ENCODE measurements around the gene TBL1XR1.
"Not testable (repeated sequence)": the region's sequence is repeated elsewhere in the genome, so short reads cannot be mapped to it uniquely, and the experiment has no call there.

Gene TBL1XR1

DNA sequence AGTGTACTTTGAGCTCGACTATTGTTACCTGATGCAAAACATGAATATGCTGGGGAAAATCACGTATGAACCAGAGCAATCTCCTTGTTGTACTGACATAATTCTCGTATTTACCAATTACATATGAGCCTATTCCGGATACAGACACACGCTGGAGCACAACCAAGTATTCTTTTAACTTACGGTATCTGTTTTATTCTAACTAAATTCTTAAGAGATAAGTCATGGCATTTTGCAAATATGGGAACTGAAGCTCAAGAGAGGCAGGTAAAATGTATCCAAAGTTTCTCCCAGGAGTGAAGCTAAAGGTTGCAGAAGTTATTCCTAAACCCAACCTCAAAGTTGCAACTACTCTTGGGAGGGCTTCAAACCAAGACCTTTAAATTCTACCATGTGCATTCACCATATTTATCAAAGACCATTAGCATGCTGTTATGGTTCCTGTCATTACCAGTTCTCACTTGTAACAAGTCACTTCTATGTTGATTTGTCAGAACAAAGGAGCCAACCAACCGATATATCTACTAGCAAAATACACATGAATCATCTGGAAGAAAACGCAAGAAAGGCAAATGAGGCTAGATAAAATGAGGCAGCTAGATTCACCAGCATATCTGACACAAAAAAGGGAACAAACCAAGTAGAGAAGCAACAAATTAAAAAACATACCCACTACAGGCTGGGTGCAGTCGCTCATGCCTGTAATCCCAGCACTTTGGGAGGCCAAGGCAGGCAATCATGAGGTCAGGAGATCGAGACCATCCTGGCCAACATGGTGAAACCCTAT is 17.8 kb downstream of the TBL1XR1 start:
- no peak for DNase-seq

DNA sequence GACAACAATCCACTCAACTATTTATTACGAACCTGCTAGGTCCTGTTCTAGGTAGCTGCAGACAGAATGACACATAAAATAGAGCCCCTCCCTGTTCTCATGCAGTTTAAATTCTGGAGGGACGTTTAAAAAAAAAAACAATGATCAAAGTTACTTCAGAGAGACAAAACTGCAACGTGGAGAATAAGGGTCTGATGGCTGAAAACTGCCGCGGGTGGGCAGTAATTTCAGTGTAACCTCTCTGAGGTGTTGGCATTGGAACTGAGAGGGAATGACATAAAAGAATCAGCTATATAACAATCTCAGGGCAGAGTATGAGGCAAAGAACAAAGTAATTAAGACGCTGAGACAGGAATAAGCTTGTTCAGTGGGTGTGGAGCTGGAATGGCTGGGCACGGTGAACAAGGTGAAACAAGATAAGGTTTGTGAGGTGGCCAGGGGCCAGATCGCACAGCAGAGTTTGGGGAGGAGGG is 19.5 kb downstream of the TBL1XR1 start:
- no peak for DNase-seq

DNA sequence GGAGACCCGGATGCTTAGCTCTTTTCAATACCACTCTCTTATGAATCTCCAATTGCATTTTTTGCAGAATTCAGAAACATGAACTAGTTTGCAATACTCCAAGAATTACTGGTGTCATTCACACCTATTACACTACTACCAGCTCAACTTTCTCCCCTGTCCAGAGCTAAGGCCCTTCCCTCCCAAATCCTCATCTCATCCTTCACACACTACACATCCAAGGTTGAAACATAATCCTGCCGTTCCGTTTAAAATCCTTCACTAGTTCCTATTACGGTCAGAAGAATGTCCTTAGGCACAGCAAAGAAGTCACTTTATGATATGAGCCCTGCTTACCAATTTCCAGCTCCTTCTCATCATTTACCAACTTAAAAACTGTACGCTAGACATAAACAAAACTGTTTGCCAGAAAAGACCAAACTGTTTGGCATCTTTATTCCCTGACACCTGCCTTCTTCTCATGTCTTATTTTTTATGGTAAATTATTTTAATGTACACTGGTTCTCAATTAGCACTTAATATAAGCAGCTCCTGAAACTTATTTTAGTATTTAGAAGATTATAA is 22.6 kb downstream of the TBL1XR1 start:
- no peak for DNase-seq

DNA sequence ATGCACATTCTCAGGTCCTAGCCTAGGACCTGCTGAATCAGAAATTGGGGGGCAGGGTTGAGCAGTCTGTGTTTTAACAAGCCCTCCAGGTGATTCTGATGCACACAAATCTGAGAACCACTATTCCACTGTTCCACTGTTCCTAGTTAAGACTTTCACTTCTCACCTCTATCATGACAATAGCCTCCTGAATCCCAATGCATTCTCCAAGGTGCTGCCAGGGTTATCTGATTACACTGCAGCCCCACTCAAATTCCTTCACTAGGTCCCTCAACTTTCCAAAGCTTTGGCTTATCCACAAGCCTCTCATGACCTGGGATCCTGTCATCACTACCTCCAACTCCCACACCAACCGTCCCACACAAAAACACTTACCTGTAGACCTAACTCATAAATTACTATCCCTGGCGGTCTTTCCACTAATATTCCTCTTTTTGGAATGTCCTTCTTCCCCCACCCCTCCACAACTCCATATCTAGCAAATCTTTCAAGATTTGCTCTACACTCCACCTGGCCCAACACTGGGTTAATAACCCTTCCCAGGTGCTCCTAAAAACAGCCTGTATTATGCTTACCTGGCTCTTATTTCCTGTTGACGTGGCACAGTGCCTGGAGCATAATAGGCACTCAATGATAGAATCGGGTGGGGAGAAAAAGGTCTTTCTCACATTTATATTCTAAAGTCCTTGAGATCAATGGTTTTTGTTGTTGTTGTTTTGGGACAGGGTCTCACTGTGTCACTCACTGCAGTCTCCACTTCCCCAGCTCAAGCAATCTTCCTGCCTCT is 27.2 kb downstream of the TBL1XR1 start:
- no peak for DNase-seq

DNA sequence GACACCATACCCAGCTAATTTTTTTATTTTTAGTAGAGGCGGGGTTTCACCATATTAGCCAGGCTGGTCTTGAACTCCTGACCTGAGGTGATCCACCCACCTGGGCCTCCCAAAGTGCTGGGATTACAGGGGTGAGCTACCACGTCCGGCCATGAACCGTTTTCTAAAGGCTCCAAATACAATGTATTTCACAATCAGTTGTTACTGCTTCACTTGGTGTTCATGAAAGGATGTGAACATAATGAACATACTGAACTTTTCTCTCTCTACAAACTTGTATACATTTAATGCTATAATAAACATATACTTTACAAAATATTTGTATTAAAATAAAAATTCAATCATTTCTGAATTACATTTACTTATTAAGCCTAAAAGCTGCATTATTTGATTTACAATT is 28.9 kb downstream of the TBL1XR1 start:
- DNase-seq = no peak

DNA sequence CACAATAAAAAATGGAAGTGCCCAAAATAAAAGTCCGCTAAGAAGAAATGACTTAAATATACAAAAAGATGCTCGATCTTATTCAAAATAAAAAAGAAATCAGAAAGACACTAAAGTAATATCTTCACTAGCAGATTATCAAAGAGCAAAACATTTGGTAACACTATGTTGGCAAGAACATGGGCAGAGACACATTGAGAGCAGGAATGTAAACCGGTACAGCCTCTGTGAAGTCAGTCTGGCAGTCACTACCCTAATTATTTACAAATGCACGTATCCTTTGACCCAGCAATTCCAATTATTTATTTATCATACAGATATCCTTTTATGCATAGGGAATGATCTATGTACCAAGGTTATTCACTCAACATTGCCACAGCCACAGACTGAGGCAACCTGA is 34.5 kb downstream of the TBL1XR1 start:
- DNase-seq = no peak

DNA sequence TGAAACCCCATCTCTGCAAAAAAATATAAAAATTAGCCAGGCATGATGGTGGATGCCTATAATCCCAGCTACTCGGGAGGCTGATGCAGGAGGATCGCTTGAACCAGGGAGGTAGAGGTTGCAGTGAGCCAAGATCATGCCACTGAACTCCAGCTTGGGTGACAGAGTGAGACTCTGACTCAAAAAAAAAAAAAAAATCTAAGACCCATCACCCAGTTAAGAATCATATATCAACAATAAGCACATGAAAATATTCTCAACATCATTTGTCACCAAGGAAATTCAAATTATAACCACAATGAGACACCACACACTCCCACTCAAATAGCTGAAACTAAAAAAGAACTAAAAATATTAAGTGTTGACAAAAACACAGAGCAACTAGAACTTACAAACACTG is 35.7 kb downstream of the TBL1XR1 start:
- not testable (repeated sequence) for DNase-seq

DNA sequence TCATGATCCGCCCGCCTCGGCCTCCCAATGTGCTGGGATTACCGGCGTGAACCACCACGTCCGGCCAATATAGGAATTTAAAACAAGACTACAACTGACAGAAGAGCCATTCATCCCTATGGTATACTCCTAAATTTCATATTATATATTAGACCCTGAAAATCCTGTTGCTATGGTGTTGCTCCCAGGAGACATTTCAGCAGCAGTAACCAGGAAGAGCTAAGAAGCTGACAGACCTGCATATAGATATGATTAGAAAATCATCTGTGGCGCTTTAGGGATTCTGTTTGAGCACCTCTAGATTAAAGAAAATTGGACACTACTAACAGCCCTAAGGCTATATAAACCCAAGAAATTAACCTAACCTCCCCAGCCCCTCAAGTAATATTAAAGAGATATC is 38.8 kb downstream of the TBL1XR1 start:
- DNase-seq = no peak

DNA sequence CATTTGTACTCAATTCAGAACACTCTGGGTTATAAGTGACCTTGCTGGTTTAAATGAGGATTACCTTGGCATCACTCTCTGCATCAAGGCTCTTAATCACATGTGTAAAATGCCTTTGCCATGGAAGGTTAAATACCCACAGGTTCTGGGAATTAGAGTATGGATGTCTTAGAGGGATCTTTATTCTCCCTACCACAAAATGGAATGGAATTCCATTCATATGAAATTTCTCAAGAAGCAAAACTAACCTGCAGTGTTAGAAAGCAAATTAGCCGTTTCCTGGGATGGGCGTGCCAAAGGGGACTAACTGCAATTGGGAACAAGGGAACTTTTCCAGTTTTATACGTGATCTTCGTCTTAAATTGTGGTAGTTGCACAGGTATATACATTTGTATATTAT is 39.8 kb downstream of the TBL1XR1 start:
- DNase-seq = no peak

DNA sequence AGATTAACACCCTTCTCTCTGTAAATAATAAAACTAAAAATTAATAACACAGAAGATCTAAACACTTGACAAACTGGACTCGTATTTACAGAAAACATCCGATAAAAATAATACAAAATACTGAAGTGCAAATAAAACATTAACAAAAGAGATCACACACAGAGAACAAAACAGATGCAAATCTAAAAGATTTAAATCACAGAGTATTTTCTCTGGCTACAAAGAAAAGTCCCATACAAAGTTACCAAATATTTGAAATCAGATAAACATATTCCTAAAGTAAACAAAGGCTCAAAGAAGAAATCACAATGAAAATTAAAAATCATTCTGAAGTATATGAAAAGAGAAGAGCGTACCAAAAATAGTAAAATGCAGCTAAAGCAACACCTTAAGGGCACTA is 42.5 kb downstream of the TBL1XR1 start:
- no peak for DNase-seq

DNA sequence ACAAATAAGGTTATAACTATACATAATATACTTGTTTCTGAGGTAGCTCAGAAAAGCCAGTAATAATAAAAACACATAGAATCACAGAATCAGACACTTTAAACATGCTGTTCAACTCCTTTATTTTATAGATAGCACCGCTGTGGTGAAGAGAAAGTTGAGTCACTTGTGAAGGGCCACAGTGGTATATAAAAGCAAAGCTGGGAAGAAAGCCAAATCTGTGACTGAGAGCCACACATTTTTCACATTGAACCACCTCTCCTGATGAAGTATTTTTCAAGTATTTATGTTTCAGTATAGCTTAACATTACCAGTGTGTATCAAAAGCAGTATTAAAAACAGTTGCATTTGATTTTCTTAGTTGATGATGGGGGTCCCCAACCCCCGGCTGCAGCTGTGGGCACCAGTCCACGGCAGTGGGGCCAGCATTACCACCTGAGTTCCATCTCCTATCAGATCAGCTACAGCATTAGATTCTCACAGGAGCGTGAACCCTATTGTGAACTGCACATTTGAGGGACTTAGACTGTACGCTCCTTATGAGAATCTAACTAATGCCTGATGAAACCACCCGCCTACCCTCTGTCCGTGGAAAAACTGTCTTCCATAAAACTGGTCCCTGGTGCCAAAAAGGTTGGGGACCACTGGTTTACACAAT is 46.2 kb downstream of the TBL1XR1 start:
- no peak for DNase-seq

DNA sequence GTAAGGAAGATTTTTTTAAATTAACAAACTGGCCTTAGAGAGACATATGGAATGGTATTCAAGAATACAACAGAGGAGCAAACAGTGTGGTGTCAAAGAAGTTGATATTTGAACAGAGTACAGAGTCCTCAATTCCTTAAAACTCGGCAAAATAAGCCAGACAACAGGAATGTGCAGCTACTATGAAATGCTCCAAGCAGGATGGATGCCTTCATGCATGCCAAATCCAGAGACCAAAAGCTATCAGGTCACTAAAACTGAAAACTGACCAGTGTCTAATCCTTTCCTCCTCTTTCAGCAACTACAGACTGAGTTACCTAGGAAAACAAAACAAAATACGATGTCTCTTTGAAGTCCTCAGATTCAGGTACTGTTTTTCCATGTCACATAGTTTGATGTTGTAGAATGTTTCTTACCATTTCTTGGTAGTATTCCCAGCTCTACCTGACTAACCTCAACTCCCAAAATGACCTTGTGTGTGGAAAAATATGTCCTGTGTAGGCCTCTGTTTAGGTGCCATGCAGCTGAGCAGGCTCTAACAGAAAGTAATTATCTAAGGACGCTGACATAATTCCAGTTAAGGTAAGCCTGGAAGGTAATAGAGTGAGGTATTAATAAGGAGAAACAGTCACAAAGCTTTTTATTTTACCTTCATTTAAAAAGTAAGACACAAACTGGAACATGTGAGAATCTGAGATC is 46.9 kb downstream of the TBL1XR1 start:
- DNase-seq = no peak

DNA sequence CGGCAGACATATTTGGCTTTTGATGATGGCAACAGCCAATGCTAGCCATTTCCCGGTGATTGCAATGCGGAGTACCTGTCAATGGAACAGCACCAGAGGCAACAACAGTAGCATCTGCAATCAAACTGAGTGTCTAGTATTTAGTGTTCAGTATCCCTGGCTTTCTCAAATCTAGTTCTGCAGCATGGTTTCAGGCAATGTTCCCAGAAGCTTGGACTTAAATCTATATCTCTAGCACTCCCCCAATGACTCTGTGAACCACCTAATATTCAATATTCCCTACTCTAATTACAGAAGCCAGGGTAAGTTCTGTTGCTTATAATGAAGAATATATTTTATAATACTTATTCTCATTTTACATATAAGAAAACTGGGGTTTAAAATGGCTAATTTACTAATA is 48.2 kb downstream of the TBL1XR1 start:
- DNase-seq = no peak

DNA sequence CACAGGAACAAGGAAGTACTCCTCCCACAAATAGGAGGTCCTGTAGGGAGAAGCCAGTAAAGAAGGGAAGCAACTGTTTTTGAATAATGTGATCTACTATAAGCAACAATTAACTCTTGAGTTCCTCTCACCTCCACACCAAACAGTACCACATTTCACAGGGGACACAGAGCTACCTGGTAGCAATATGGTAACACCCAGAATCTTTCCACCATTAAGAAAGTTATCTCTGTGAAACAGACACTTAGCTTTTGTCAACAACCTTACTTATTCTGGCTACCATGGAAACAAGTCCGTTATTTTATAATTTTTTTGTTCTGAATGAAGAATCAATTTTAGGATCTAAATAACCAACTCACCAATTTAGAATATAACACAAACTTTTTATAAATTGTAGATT is 49.5 kb downstream of the TBL1XR1 start:
- DNase-seq = no peak

DNA sequence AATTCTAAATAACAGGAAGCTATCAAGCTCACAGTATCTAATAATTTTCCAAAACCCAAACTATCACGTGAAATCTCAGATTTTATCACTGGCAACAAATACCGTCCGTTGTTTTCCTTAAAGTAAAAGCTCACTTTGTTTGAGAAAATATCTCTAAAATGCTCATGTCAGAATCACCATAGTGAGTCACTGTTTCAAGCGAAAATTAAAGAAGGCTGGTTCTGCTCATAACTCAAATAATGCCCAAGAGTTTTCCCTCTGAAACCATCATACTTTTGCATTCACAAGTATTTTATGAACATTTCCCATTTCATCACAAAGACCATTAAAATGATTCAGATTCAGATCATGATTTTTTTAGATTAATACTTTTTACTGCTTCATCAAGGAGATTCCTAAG is 50.6 kb downstream of the TBL1XR1 start:
- no peak for DNase-seq

DNA sequence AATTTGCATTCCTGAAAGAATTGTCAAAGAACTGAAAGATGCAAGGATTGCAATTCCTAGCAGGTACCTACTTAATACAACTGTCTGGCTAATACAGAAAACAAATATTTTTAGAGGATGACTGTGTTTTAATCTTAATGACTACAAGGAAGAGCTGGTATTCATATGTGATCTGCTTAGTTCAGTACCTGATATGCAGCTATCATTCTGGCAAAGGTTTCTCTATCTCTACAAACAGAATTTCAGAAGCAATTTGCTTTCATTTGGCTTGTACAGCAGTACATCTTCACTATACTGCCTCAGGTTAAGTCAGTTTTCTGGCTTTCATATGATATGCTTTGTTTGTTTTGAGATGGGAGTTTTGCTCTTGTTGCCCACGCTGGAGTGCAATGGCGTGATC is 51.3 kb downstream of the TBL1XR1 start:
- no peak for DNase-seq

DNA sequence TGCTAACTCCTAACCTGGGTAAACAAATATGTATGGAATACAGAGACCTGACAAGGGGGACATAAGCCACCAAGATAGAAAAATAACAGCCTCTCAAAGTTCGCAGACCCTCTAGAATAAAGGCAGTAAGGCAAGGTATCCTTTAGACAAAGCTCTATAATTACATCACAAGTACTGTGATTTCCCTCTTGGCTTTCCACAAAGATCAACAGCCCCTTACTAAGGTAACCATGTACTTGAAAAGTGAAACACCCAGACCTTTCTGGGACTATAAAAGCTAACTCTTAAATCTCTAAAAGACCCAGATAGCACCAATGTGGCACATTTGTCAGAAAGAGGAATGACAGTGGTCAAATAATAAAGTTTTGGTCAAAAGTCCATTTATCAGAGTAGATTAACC is 51.9 kb downstream of the TBL1XR1 start:
- no peak for DNase-seq

DNA sequence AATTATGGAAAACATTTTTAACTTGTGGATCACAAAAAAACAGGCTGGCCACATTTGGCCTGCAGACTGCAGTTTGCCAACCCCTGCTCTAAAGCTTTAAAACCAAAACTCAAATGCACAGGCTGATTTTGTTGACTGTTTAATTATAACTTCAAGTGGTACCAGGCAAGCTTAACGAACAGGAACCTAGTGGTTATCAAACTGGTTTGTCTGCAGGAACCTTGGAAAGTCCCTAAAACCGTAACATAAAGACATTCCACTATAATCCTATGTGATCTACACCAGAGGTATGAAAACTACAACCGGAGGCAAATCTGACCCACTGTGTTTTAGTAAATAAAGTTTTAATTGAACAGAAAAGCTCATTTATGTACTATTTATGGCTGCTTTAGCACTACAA is 52.4 kb downstream of the TBL1XR1 start:
- no peak for DNase-seq

DNA sequence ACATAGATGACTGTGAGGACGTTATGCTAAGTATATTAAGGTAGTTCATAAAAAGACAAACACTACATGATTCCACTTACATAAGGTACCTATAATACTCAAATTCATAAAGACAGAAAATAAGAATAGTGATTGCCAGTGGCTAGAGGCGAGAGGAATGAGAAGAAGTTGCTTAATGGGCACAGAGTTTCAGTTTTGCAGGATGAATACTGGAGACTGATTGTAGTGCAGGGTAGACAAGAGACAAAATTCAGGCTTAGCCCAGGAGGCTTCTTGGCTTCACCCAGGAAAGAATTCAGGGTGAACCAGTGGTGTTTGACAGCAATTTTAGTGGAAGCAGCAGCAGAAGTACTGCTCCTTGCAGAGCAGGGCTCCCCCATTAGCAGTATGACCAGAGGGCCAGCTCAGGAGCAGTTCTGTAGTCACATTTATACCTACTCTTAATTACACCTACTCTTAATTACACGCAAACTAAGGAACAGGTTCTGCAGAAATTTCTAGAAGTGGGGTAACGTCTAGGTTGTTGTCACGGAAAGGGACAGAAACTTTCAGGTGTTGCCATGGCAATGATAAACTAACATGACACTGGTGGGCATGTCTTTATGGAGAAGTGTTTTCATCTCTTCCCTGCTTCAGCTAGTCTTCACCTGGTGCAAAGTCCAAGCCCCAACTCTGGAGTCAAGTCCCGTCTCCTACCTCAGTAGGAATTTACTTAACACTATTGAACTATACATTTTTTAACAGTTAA is 55.2 kb downstream of the TBL1XR1 start:
- DNase-seq = no peak

DNA sequence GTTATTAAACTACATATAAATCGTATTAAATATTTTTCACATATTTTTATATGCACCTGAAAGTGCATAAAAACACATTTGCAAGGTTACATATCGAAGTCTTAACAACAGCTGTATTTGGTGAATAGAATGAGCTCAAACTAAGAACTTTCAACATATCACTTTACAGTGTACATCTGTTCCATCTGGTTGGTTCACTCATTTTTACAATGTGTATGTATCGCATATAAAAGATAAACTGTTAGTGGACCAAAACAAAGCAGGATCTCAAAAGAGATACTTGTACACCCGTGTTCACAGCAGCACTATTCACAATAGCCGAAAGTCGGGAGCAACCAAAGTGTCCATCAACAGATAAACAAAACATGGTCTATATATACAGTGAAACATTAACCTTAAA is 55.8 kb downstream of the TBL1XR1 start:
- peak; percentile 31 for DNase-seq

DNA sequence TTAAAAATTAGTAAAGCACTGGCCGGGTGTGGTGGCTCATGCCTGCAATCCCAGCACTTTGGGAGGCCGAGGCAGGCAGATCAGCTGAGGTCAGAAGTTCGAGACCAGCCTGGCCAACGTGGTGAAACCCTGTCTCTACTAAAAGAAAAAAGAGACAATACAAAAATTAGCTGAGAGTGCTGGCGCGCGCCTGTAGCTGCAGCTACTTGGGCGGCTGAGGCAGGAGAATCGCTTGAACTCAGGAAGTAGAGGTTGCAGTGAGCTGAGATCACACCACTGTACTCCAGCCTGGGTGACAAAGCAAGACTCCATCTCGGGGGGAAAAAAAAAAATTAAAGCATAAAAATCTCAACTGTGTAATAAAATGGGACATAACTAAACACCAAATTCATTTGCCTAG is 58.1 kb downstream of the TBL1XR1 start:
- DNase-seq = not testable (repeated sequence)

Data from NCI-H524 treated with DMSO at 0.1 percent for 48 hours (cell line).